ENCODE measurements around the gene SFRP4.
A peak's percentile ranks its signal among the peaks of the same experiment; 100 is the strongest.
"Not testable (repeated sequence)": the region's sequence is repeated elsewhere in the genome, so short reads cannot be mapped to it uniquely, and the experiment has no call there.

Gene SFRP4

GRCh38 chr7:37916673-37917660 lies at the start of gene SFRP4:
Gene SFRP4 (minus strand): TSS chr7:37916817. CDS start chr7:37916537, 280 bp downstream.
- Histone ChIP-seq H3K9me3 (replicated peaks in 1 of 11) (no peaks in the 10 kb centered on the region), H3K4me2 (peak within 1 kb of the TSS; percentile 86 to 99 (median 96)), H3K9ac (peak within 1 kb of the TSS; percentile 7 to 71 (median 47); a peak in 20 of 22 replicates), H3K36me3 (no peaks in the 10 kb centered on the region), H3K27ac (no peak within 1 kb of the TSS), H3K4me3 (peak within 1 kb of the TSS; percentile 57 to 73 (median 62)), H3K4me1 (peaks cover 25 to 43% (median 31%) of the 10 kb centered on the region in 10 experiments), H4K20me1 (peaks cover 0 to 12% (median 5%) of the 10 kb centered on the region in 11 experiments; a peak in 12 of 22 replicates), H3K27me3 (peaks cover 22 to 42% (median 32%) of the 10 kb centered on the region in 11 experiments)
- no peak for TF ChIP-seq Cebpa-rat (IDR thresholded peaks at IDR 0.05)

- no peaks in the 10 kb centered on the region for H3K4me1 ChIP-seq
- no peaks in the 10 kb centered on the region for H3K27me3 ChIP-seq
- no peaks in the 10 kb centered on the region for H3K9me3 ChIP-seq (replicated peaks in 1 of 11)
- no peaks in the 10 kb centered on the region for H4K20me1 ChIP-seq
- TF ChIP-seq Cebpa-rat (IDR thresholded peaks at IDR 0.05) = no peak
- no peak overlapping the region for H3K4me2 ChIP-seq
- H3K27ac ChIP-seq = no peak overlapping the region
- H3K9ac ChIP-seq = no peak overlapping the region
- no peak overlapping the region for H3K4me3 ChIP-seq
- H3K36me3 ChIP-seq = 0 out of 22 replicates have a peak, but pooled peaks cover 0 to 5% (median 0%) of the 10 kb centered on the region in 11 experiments
Observed at GRCh38 chr7:37964196-37964595, 47.6 kb upstream of the SFRP4 start.

GRCh38 chr7:37961251-37961650 lies 44.6 kb upstream of the SFRP4 start:
- Histone ChIP-seq H3K36me3 (no peaks in the 10 kb centered on the region), H3K9ac (no peak overlapping the region), H3K4me3 (no peak overlapping the region), H4K20me1 (no peaks in the 10 kb centered on the region), H3K27me3 (no peaks in the 10 kb centered on the region), H3K9me3 (replicated peaks in 1 of 11) (no peaks in the 10 kb centered on the region), H3K4me1 (peaks cover 0 to 3% (median 0%) of the 10 kb centered on the region in 10 experiments; a peak in 1 of 20 replicates), H3K27ac (no peak overlapping the region), H3K4me2 (no peak overlapping the region)
- no peak for TF ChIP-seq Cebpa-rat (IDR thresholded peaks at IDR 0.05)

- Histone ChIP-seq H3K27me3 (no peaks in the 10 kb centered on the region), H3K27ac (no peak overlapping the region), H3K4me3 (no peak overlapping the region), H3K4me1 (peaks cover 0 to 5% (median 0%) of the 10 kb centered on the region in 10 experiments; a peak in 1 of 20 replicates), H3K36me3 (no peaks in the 10 kb centered on the region), H3K9ac (no peak overlapping the region), H4K20me1 (no peaks in the 10 kb centered on the region), H3K9me3 (replicated peaks in 1 of 11) (no peaks in the 10 kb centered on the region), H3K4me2 (no peak overlapping the region)
- no peak for TF ChIP-seq Cebpa-rat (IDR thresholded peaks at IDR 0.05)
Observed at GRCh38 chr7:37960483-37960882, 43.9 kb upstream of the SFRP4 start.

- TF ChIP-seq Cebpa-rat (IDR thresholded peaks at IDR 0.05) = no peak
- no peak overlapping the region for H3K4me2 ChIP-seq
- H3K27ac ChIP-seq = no peak overlapping the region
- no peak overlapping the region for H3K9ac ChIP-seq
- no peaks in the 10 kb centered on the region for H4K20me1 ChIP-seq
- peaks cover 2 to 9% (median 3%) of the 10 kb centered on the region in 10 experiments; a peak in 19 of 20 replicates for H3K4me1 ChIP-seq
- H3K9me3 ChIP-seq (replicated peaks in 1 of 11) = peaks cover 0 to 7% (median 0%) of the 10 kb centered on the region in 11 experiments; a peak in 1 of 22 replicates
- no peaks in the 10 kb centered on the region for H3K27me3 ChIP-seq
- H3K4me3 ChIP-seq = no peak overlapping the region
- peaks cover 0 to 16% (median 11%) of the 10 kb centered on the region in 11 experiments; a peak in 18 of 22 replicates for H3K36me3 ChIP-seq
Observed at GRCh38 chr7:37957221-37957970, 40.8 kb upstream of the SFRP4 start.

- no peaks in the 10 kb centered on the region for H4K20me1 ChIP-seq
- TF ChIP-seq Cebpa-rat (IDR thresholded peaks at IDR 0.05) = no peak
- H3K4me1 ChIP-seq = peaks cover 8 to 15% (median 9%) of the 10 kb centered on the region in 10 experiments
- no peak overlapping the region for H3K4me2 ChIP-seq
- H3K27ac ChIP-seq = no peak overlapping the region
- peaks cover 0 to 7% (median 0%) of the 10 kb centered on the region in 11 experiments; a peak in 1 of 22 replicates for H3K9me3 ChIP-seq (replicated peaks in 1 of 11)
- no peaks in the 10 kb centered on the region for H3K27me3 ChIP-seq
- no peak overlapping the region for H3K4me3 ChIP-seq
- no peak overlapping the region for H3K9ac ChIP-seq
- peaks cover 0 to 22% (median 12%) of the 10 kb centered on the region in 11 experiments; a peak in 19 of 22 replicates for H3K36me3 ChIP-seq
Observed at GRCh38 chr7:37956791-37957190, 40.2 kb upstream of the SFRP4 start.

- not testable (repeated sequence) for H4K20me1 ChIP-seq
Observed at GRCh38 chr7:37954217-37954616, 37.6 kb upstream of the SFRP4 start.

GRCh38 chr7:37952240-37952639 lies 35.6 kb upstream of the SFRP4 start:
- no peak overlapping the region for H3K4me3 ChIP-seq
- H3K4me1 ChIP-seq = peaks cover 8 to 16% (median 10%) of the 10 kb centered on the region in 10 experiments
- H3K27ac ChIP-seq = peak overlapping the region in 2 of 11 experiments; percentile 21 to 29; a peak in 1 of 22 replicates
- peak overlapping the region in 10 of 11 experiments; percentile 14 to 75 (median 44); a peak in 16 of 22 replicates for H3K4me2 ChIP-seq
- no peak for TF ChIP-seq Cebpa-rat (IDR thresholded peaks at IDR 0.05)
- no peaks in the 10 kb centered on the region for H3K27me3 ChIP-seq
- peaks cover 0 to 22% (median 7%) of the 10 kb centered on the region in 11 experiments; a peak in 8 of 22 replicates for H4K20me1 ChIP-seq
- peaks cover 13 to 58% (median 44%) of the 10 kb centered on the region in 11 experiments; a peak in 21 of 22 replicates for H3K36me3 ChIP-seq
- no peak overlapping the region for H3K9ac ChIP-seq
- peaks cover 0 to 7% (median 0%) of the 10 kb centered on the region in 11 experiments; a peak in 1 of 22 replicates for H3K9me3 ChIP-seq (replicated peaks in 1 of 11)

More at GRCh38 chr7:37954217-37954616, 37.6 kb upstream of the SFRP4 start:
- not testable (repeated sequence) for H3K27me3 ChIP-seq; H3K9ac ChIP-seq; H3K4me3 ChIP-seq; H3K4me2 ChIP-seq; H3K9me3 ChIP-seq (replicated peaks in 1 of 11); H3K27ac ChIP-seq
- Histone ChIP-seq H3K36me3 (peaks cover 3 to 47% (median 34%) of the 10 kb centered on the region in 11 experiments; a peak in 20 of 22 replicates), H3K4me1 (peaks cover 8 to 16% (median 10%) of the 10 kb centered on the region in 10 experiments)
